HFF-Myc (cell line): ENCODE data around the gene C5AR2.

Experiments
- DNase-seq: peaks from one replicate; pipeline ENCODE4 v3.0.0-alpha.2; 2011; ENCODE audit warnings: low read depth; ENCODE audit errors: extremely low read depth
- H3K4me3 ChIP-seq: replicated peaks from 2 replicates; pipeline ENCODE4 v1.5.1; 2011; ENCODE audit warnings: low read depth, mild to moderate bottlenecking, control low read depth, low read length
- CTCF ChIP-seq: IDR thresholded peaks from 2 replicates; pipeline ENCODE4 v1.5.1; 2012; ENCODE audit warnings: mild to moderate bottlenecking, low read depth, low read length, control low read depth; ENCODE audit errors: missing control alignments

The C5AR2 gene

GRCh38 chr19:47372603-47373002 is 40.6 kb downstream of the C5AR2 start:
- no peak overlapping the region for H3K4me3 ChIP-seq
- no peak for DNase-seq

GRCh38 chr19:47373246-47374240 is 41.6 kb downstream of the C5AR2 start:
- no peak for DNase-seq
- no peak for TF ChIP-seq CTCF

More at GRCh38 chr19:47372603-47373002, 40.6 kb downstream of the C5AR2 start:
- no peak for TF ChIP-seq CTCF

GRCh38 chr19:47374876-47375693 is 43.1 kb downstream of the C5AR2 start:
- H3K4me3 ChIP-seq = no peak overlapping the region
- TF ChIP-seq CTCF = no peak
- DNase-seq = no peak

More at GRCh38 chr19:47373246-47374240, 41.6 kb downstream of the C5AR2 start:
- H3K4me3 ChIP-seq = no peak overlapping the region

- no peak for DNase-seq
- no peak overlapping the region for H3K4me3 ChIP-seq
- TF ChIP-seq CTCF = no peak
Measured at GRCh38 chr19:47375694-47376588, 44.0 kb downstream of the C5AR2 start.

GRCh38 chr19:47376589-47377144 is 44.7 kb downstream of the C5AR2 start:
- no peak for TF ChIP-seq CTCF
- no peak overlapping the region for H3K4me3 ChIP-seq
- DNase-seq = no peak

GRCh38 chr19:47377208-47377701 is 45.3 kb downstream of the C5AR2 start:
- H3K4me3 ChIP-seq = no peak overlapping the region
- no peak for DNase-seq
- TF ChIP-seq CTCF = no peak
